HCT116 (cell line): ENCODE data around the gene OGDHL. TPM values are rescaled to one million over a fixed set of nuclear protein-coding genes. Genes with fewer than 3 reads are reported as not detected.

ENCODE experiments used
- ATAC-seq: fragments of 200-7000 bp; cut with Tn5 transposase; 2 replicates; pipeline ENCODE4 v1.9.1; 2020; ENCODE audit warnings: mild to moderate bottlenecking, moderate library complexity
- BruUV-seq: library from RNA; stranded (reverse); fragments of 400-500 nt; replicated peaks from 2 replicates; lab custom pipeline; 2021; lab: Mats Ljungman, UMichigan
- CTCF ChIA-PET: fragments of 300-600 bp; sonication (Branson Sonifier 250); formaldehyde crosslinking; loops from one replicate; lab custom pipeline; 2021; ENCODE audit warnings: antibody characterized with exemption; lab: Charles Lee
- POLR2A ChIA-PET: fragments of 300-600, 350-600 bp; sonication (Branson Sonifier 250); formaldehyde crosslinking; loops from one replicate; lab custom pipeline; 2021; ENCODE audit warnings: antibody characterized with exemption; lab: Charles Lee
- RAD21 ChIA-PET, 2 experiments: fragments of 300-600 bp; sonication (Branson Sonifier 250); formaldehyde crosslinking; loops; one replicate each; lab custom pipeline; 2023; ENCODE audit warnings: low total read pairs in 2 of 2; ENCODE audit not compliant: uncharacterized antibody in 2 of 2, unreplicated experiment in 2 of 2, low non-redundant PET in 1 of 2; lab: Charles Lee
- DNase-seq: peaks from one replicate; pipeline ENCODE4 v3.0.0-alpha.2; 2010; ENCODE audit warnings: low read depth, low spot score
- H2AFZ ChIP-seq: fragments of 200-600 bp; shearing (Covaris generic), sonication (generic); 2 replicates; pipeline ENCODE4 v1.6.1; 2017; ENCODE audit warnings: low read depth, mixed run types, mixed read lengths, antibody characterized with exemption, low read length; ENCODE audit not compliant: poor library complexity, severe bottlenecking
- H3K27ac ChIP-seq: 2 replicates; pipeline ENCODE4 v1.5.1; 2012; ENCODE audit warnings: low read depth, low read length
- H3K27me3 ChIP-seq: fragments of 200-600 bp; sonication (generic); 2 replicates; pipeline ENCODE4 v1.6.1; 2016; ENCODE audit warnings: mixed run types, low read length, mixed read lengths; ENCODE audit not compliant: insufficient read depth
- H3K36me3 ChIP-seq, 2 experiments: fragments of 200-500 bp in 1 of 2; fragments of 200-600 bp in 1 of 2; sonication (Bioruptor generic) in 1 of 2; sonication (generic) in 1 of 2; 2 replicates each; pipeline versions ENCODE4 v1.5.1 to v1.6.1; 2014 to 2016; ENCODE audit warnings: low read length in 2 of 2, inconsistent platforms in 1 of 2, mixed read lengths in 1 of 2, mixed run types in 1 of 2; ENCODE audit not compliant: insufficient read depth in 2 of 2, control insufficient read depth in 1 of 2
- H3K4me1 ChIP-seq, 2 experiments: fragments of 200-600 bp in 1 of 2; sonication (generic) in 1 of 2; 2 replicates each; pipeline versions ENCODE4 v1.5.1 to v1.6.1; 2012 to 2017; ENCODE audit warnings: low read length in 2 of 2, inconsistent platforms in 1 of 2, mild to moderate bottlenecking in 1 of 2, mixed read lengths in 1 of 2, mixed run types in 1 of 2, moderate library complexity in 1 of 2; ENCODE audit not compliant: insufficient read depth in 2 of 2, control insufficient read depth in 1 of 2
- H3K4me2 ChIP-seq: fragments of 200-600 bp; sonication (generic); 2 replicates; pipeline ENCODE4 v1.6.1; 2017; ENCODE audit warnings: mixed run types, low read length, mixed read lengths
- H3K4me3 ChIP-seq, 2 experiments: fragments of 200-600 bp in 1 of 2; sonication (generic) in 1 of 2; replicated peaks in 1 of 2; 2 replicates each; pipeline ENCODE4 v1.5.1; 2011 to 2016; ENCODE audit warnings: low read length in 2 of 2, control low read depth in 1 of 2, low read depth in 1 of 2, mild to moderate bottlenecking in 1 of 2, mixed read lengths in 1 of 2, mixed run types in 1 of 2
- H3K79me2 ChIP-seq: fragments of 200-600 bp; sonication (generic); 2 replicates; pipeline ENCODE4 v1.6.1; 2017; ENCODE audit warnings: mild to moderate bottlenecking, mixed run types, low read length, moderate library complexity, mixed read lengths; ENCODE audit not compliant: insufficient read depth
- H3K9ac ChIP-seq: fragments of 200-600 bp; sonication (generic); 2 replicates; pipeline ENCODE4 v1.6.1; 2016; ENCODE audit warnings: low read length, mixed read lengths
- H3K9me2 ChIP-seq: fragments of 200-600 bp; sonication (generic), shearing (Covaris generic); 2 replicates; pipeline ENCODE4 v1.6.1; 2017; ENCODE audit warnings: mixed run types, mild to moderate bottlenecking, moderate library complexity; ENCODE audit not compliant: insufficient read depth
- H3K9me3 ChIP-seq, 2 experiments: fragments of 200-500 bp in 1 of 2; fragments of 200-600 bp in 1 of 2; sonication (Bioruptor generic) in 1 of 2; sonication (generic) in 1 of 2; 2 replicates each; pipeline ENCODE4 v1.6.1; 2014 to 2017; ENCODE audit warnings: low read length in 2 of 2, mixed read lengths in 2 of 2, inconsistent platforms in 1 of 2, low read depth in 1 of 2, mild to moderate bottlenecking in 1 of 2, mixed run types in 1 of 2, moderate library complexity in 1 of 2; ENCODE audit not compliant: control insufficient read depth in 1 of 2, insufficient read depth in 1 of 2
- H4K20me1 ChIP-seq: fragments of 200-600 bp; sonication (generic), shearing (Covaris generic); 2 replicates; pipeline ENCODE4 v1.6.1; 2017; ENCODE audit warnings: mixed run types, mild to moderate bottlenecking, moderate library complexity; ENCODE audit not compliant: insufficient read depth
- CEBPB ChIP-seq: IDR thresholded peaks from 2 replicates; pipeline ENCODE4 v1.6.1; 2012; ENCODE audit warnings: low read depth
- EGR1 ChIP-seq: IDR thresholded peaks from 2 replicates; pipeline ENCODE4 v1.6.1; 2012; ENCODE audit warnings: low read depth
- ELF1 ChIP-seq: IDR thresholded peaks from 2 replicates; pipeline ENCODE4 v1.6.1; 2012; ENCODE audit warnings: low read depth, borderline replicate concordance
- EZH2phosphoT487 ChIP-seq: fragments of 200-600 bp; IDR thresholded peaks from 2 replicates; pipeline ENCODE4 v1.6.1; 2018; ENCODE audit warnings: antibody characterized with exemption, borderline replicate concordance
- FOSL1 ChIP-seq: IDR thresholded peaks from 2 replicates; pipeline ENCODE4 v1.6.1; 2012; ENCODE audit warnings: low read depth
- JUND ChIP-seq: IDR thresholded peaks from 2 replicates; pipeline ENCODE4 v1.6.1; 2012
- POLR2AphosphoS5 ChIP-seq: IDR thresholded peaks from 2 replicates; pipeline ENCODE4 v1.6.1; 2011; ENCODE audit warnings: mild to moderate bottlenecking, low read depth, low read length, moderate library complexity
- RAD21 ChIP-seq: IDR thresholded peaks from 2 replicates; pipeline ENCODE4 v1.6.1; 2012; ENCODE audit warnings: low read depth, mild to moderate bottlenecking
- SIN3A ChIP-seq: IDR thresholded peaks from 2 replicates; pipeline ENCODE4 v1.6.1; 2012; ENCODE audit warnings: low read depth
- SRF ChIP-seq: IDR thresholded peaks from 2 replicates; pipeline ENCODE4 v1.6.1; 2012; ENCODE audit warnings: low read depth
- TCF7L2 ChIP-seq: IDR thresholded peaks from 2 replicates; pipeline ENCODE4 v1.7.0; 2011; ENCODE audit warnings: borderline replicate concordance, inconsistent platforms; ENCODE audit not compliant: insufficient read depth, insufficient read length; ENCODE audit errors: extremely low read depth
- ZFX ChIP-seq: fragments of 450-650 bp; IDR thresholded peaks from 2 replicates; pipeline ENCODE4 v1.6.1; 2017
- ZNF274 ChIP-seq: fragments of 200-500 bp; sonication (Bioruptor generic); IDR thresholded peaks from 2 replicates; pipeline ENCODE4 v1.6.1; 2014; ENCODE audit warnings: mild to moderate bottlenecking, low read depth, low read length, inconsistent platforms
- intact Hi-C: fragments of 100-400 bp; cut with micrococcal nuclease; formaldehyde crosslinking; loops from 2 replicates; pipeline ENCODE4 v1.10.0; 2022
- total RNA-seq: library from RNA; stranded (reverse); gene quantifications from one replicate; pipeline ENCODE4 v1.2.1, GENCODE V29; 2021; ENCODE audit not compliant: unreplicated experiment
- TF ChIP-seq, protein P1 (sequence below): IDR thresholded peaks from 2 replicates; pipeline ENCODE4 v1.6.1; 2011; ENCODE audit warnings: mild to moderate bottlenecking, low read length, moderate library complexity; ENCODE audit not compliant: insufficient replicate concordance; ENCODE audit errors: extremely low read depth
- TF ChIP-seq, protein P2 (sequence below): IDR thresholded peaks from 2 replicates; pipeline ENCODE4 v1.6.1; 2012
- TF ChIP-seq, protein P3 (sequence below): IDR thresholded peaks from 2 replicates; pipeline ENCODE4 v1.6.1; 2012; ENCODE audit warnings: low read depth

OGDHL gene
- total RNA-seq, 1 experiment from 2014 or later: 16.3 TPM

DNA sequence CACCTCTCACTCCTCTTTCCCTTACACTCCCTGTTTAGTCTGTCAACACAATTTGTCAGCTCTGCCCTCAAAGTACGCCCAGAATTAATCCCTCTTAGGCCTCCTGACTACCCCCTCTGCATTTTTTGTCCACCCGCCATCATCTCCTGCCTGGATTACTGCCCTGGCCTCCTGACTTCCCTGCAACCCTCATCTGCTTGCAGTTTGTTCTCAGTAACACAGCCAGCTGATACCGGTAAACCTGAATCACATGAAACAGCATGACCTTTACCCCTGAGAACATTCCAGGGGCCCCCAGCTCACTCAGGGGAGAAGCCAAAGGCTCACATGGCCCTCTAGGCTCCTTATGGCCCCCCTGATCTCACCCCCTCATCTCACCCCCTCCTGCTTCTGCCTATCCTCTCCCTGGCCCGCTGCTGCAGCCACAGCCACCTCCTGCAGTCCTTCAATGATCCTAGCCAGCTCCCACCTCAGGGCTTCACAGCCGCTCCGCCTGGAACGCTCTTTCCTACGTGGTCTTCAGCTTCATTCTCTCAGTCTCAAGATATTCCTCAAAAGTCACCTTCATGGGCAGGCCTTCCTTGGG is 73.8 kb downstream of the OGDHL start (continued):
- TF ChIP-seq TCF7L2 (no peak), EGR1 (no peak), EZH2phosphoT487 (no peak), POLR2AphosphoS5 (no peak), JUND (no peak), SIN3A (no peak), ZNF274 (no peak)

DNA sequence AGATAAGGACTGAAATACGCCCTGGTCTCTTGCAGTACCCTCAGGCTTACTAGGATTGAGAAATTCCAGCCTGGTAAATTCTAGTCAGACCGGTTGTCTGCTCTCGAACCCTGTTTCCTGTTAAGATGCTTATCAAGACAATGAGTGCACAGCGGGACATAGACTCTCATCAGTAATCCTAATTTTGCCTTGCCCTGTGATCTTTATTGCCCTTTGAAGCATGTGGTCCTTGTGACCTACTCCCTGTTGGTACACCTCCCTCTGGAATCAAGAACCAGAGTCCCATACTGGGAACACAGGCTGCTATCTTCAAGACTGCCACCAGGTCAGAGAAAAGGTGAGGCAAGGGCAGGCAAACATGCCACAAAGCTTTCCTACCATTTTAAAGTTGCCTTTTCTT is 75.5 kb downstream of the OGDHL start:
- no peak overlapping the region for H3K27ac ChIP-seq
- BruUV-seq: no TSS peak
- RAD21 ChIA-PET: no interaction called here
- H3K4me3 ChIP-seq: no peak overlapping the region
- no peaks in the 10 kb centered on the region for H3K36me3 ChIP-seq
- no peaks in the 10 kb centered on the region for H3K79me2 ChIP-seq
- H3K4me2 ChIP-seq: no peak overlapping the region
- no peaks in the 10 kb centered on the region for H3K4me1 ChIP-seq
- no peaks in the 10 kb centered on the region for H3K9me3 ChIP-seq
- peaks cover 20% of the 10 kb centered on the region; the same call in 1 of the 2 replicates for H3K27me3 ChIP-seq
- no peak overlapping the region for H3K9ac ChIP-seq
- CTCF ChIA-PET: no interaction called here
- no peak overlapping the region for H2AFZ ChIP-seq
- intact Hi-C loops: no loop called here
- DNase-seq (no peak), ATAC-seq (no peak)
- H3K9me2 ChIP-seq: no peaks in the 10 kb centered on the region
- POLR2A ChIA-PET: no interaction called here
- no peak for TF ChIP-seq SRF
- TF ChIP-seq FOSL1: no peak
- no peak for TF ChIP-seq TCF7L2
- TF ChIP-seq, protein P1, sequence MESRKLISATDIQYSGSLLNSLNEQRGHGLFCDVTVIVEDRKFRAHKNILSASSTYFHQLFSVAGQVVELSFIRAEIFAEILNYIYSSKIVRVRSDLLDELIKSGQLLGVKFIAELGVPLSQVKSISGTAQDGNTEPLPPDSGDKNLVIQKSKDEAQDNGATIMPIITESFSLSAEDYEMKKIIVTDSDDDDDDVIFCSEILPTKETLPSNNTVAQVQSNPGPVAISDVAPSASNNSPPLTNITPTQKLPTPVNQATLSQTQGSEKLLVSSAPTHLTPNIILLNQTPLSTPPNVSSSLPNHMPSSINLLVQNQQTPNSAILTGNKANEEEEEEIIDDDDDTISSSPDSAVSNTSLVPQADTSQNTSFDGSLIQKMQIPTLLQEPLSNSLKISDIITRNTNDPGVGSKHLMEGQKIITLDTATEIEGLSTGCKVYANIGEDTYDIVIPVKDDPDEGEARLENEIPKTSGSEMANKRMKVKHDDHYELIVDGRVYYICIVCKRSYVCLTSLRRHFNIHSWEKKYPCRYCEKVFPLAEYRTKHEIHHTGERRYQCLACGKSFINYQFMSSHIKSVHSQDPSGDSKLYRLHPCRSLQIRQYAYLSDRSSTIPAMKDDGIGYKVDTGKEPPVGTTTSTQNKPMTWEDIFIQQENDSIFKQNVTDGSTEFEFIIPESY: no peak
- TF ChIP-seq ZFX: no peak
- no peak for TF ChIP-seq ELF1
- TF ChIP-seq, protein P2, sequence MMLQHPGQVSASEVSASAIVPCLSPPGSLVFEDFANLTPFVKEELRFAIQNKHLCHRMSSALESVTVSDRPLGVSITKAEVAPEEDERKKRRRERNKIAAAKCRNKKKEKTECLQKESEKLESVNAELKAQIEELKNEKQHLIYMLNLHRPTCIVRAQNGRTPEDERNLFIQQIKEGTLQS: no peak
- TF ChIP-seq, protein P3, sequence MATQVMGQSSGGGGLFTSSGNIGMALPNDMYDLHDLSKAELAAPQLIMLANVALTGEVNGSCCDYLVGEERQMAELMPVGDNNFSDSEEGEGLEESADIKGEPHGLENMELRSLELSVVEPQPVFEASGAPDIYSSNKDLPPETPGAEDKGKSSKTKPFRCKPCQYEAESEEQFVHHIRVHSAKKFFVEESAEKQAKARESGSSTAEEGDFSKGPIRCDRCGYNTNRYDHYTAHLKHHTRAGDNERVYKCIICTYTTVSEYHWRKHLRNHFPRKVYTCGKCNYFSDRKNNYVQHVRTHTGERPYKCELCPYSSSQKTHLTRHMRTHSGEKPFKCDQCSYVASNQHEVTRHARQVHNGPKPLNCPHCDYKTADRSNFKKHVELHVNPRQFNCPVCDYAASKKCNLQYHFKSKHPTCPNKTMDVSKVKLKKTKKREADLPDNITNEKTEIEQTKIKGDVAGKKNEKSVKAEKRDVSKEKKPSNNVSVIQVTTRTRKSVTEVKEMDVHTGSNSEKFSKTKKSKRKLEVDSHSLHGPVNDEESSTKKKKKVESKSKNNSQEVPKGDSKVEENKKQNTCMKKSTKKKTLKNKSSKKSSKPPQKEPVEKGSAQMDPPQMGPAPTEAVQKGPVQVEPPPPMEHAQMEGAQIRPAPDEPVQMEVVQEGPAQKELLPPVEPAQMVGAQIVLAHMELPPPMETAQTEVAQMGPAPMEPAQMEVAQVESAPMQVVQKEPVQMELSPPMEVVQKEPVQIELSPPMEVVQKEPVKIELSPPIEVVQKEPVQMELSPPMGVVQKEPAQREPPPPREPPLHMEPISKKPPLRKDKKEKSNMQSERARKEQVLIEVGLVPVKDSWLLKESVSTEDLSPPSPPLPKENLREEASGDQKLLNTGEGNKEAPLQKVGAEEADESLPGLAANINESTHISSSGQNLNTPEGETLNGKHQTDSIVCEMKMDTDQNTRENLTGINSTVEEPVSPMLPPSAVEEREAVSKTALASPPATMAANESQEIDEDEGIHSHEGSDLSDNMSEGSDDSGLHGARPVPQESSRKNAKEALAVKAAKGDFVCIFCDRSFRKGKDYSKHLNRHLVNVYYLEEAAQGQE: no peak
- no peak for TF ChIP-seq CEBPB
- TF ChIP-seq RAD21: no peak
- no peak for TF ChIP-seq ZNF274
- no peaks in the 10 kb centered on the region for H4K20me1 ChIP-seq
